RWPE2 (cell line): Measurements from ENCODE around the gene CAST.

Source experiments
- ATAC-seq: fragments of 200-7000 bp; cut with Tn5 transposase; 3 replicates; pipeline ENCODE4 v1.9.1; 2021; ENCODE audit warnings: low read depth
- DNase-seq: peaks from one replicate; pipeline ENCODE4 v3.0.0-alpha.2; 2020; ENCODE audit warnings: low spot score
- H3K27ac ChIP-seq: fragments of 450-650 bp; 2 replicates; pipeline ENCODE4 v1.5.1; 2017; ENCODE audit warnings: mild to moderate bottlenecking; ENCODE audit not compliant: poor library complexity, severe bottlenecking
- H3K27me3 ChIP-seq: fragments of 250-450 bp; sonication (Bioruptor Pico); 2 replicates; pipeline ENCODE4 v1.5.1; 2021; ENCODE audit warnings: mild to moderate bottlenecking, moderate library complexity; ENCODE audit not compliant: insufficient read depth, poor library complexity, severe bottlenecking
- H3K36me3 ChIP-seq: fragments of 250-450 bp; sonication (Bioruptor Pico); 2 replicates; pipeline ENCODE4 v1.5.1; 2020; ENCODE audit warnings: low read depth, mild to moderate bottlenecking, moderate library complexity
- H3K4me1 ChIP-seq: fragments of 250-450 bp; sonication (Bioruptor Pico); 2 replicates; pipeline ENCODE4 v1.5.1; 2021; ENCODE audit warnings: mild to moderate bottlenecking, moderate library complexity; ENCODE audit not compliant: insufficient read depth, poor library complexity, severe bottlenecking
- H3K4me3 ChIP-seq: fragments of 250-450 bp; sonication (Bioruptor Pico); 2 replicates; pipeline ENCODE4 v1.5.1; 2021; ENCODE audit warnings: mild to moderate bottlenecking, moderate library complexity; ENCODE audit not compliant: severe bottlenecking
- H3K9me3 ChIP-seq: fragments of 250-450 bp; sonication (Bioruptor Pico); 2 replicates; pipeline ENCODE4 v1.5.1; 2021; ENCODE audit warnings: mild to moderate bottlenecking, moderate library complexity; ENCODE audit not compliant: severe bottlenecking
- TF ChIP-seq, protein P1 (sequence below): fragments of 450-650 bp; IDR thresholded peaks from one replicate; pipeline ENCODE4 v1.5.1; 2017; ENCODE audit warnings: mild to moderate bottlenecking, moderate library complexity; ENCODE audit not compliant: poor library complexity, severe bottlenecking

Gene CAST

DNA sequence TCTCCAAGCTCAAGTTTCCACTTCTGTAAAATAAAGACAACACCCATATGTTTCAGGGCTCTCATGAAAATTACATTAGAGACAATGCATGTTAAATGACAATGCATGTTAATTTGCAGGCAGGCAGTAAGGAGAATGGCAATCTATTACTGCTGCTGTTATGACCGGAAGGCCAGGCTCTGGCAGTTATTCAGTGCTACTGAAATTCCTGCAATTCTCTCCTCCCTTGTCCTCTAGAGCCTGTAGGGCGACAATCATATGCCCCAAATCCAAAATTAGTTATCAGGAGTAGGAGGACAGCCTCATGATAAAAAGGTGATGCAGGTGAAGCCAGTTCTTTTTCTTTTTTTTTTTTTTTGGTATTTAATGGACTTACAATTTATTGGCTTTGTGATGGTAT, 42.2 kb upstream of the CAST start:
- ATAC-seq (no peak), DNase-seq (no peak)
- H3K36me3 ChIP-seq = no peaks in the 10 kb centered on the region
- H3K4me1 ChIP-seq = peaks cover 19% of the 10 kb centered on the region
- no peak overlapping the region for H3K4me3 ChIP-seq
- H3K27ac ChIP-seq = no peak overlapping the region
- no peaks in the 10 kb centered on the region for H3K27me3 ChIP-seq
- TF ChIP-seq, protein P1, sequence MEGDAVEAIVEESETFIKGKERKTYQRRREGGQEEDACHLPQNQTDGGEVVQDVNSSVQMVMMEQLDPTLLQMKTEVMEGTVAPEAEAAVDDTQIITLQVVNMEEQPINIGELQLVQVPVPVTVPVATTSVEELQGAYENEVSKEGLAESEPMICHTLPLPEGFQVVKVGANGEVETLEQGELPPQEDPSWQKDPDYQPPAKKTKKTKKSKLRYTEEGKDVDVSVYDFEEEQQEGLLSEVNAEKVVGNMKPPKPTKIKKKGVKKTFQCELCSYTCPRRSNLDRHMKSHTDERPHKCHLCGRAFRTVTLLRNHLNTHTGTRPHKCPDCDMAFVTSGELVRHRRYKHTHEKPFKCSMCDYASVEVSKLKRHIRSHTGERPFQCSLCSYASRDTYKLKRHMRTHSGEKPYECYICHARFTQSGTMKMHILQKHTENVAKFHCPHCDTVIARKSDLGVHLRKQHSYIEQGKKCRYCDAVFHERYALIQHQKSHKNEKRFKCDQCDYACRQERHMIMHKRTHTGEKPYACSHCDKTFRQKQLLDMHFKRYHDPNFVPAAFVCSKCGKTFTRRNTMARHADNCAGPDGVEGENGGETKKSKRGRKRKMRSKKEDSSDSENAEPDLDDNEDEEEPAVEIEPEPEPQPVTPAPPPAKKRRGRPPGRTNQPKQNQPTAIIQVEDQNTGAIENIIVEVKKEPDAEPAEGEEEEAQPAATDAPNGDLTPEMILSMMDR = no peak
- no peaks in the 10 kb centered on the region for H3K9me3 ChIP-seq

DNA sequence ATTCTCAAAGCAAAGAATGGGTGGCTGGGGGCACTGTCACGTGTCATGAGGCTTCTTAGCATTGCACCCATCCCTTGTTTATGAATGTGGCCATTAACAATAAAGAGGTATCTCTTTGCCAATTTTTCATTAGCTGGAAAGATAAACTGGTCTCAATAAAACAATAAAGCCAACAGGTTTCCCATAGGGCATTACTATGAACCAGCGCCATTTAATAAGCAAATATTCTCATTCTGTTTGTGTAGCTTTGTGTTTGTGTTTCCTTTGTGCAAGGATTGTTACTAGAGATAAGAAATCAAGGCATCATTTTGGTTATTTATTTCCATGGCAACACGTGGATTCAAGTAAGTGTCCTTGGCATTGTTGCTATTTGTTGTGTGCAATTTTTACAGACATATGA, 37.6 kb upstream of the CAST start:
- DNase-seq (no peak), ATAC-seq (no peak)
- H3K27ac ChIP-seq = no peak overlapping the region
- H3K9me3 ChIP-seq = no peaks in the 10 kb centered on the region
- H3K27me3 ChIP-seq = no peaks in the 10 kb centered on the region
- TF ChIP-seq, protein P1 = no peak
- H3K4me1 ChIP-seq = peaks cover 36% of the 10 kb centered on the region
- no peak overlapping the region for H3K4me3 ChIP-seq
- H3K36me3 ChIP-seq = no peaks in the 10 kb centered on the region

- no peak for ATAC-seq
- Histone ChIP-seq H3K4me3 (no peak overlapping the region), H3K27me3 (no peaks in the 10 kb centered on the region), H3K27ac (no peak overlapping the region), H3K4me1 (peaks cover 41% of the 10 kb centered on the region), H3K36me3 (no peaks in the 10 kb centered on the region), H3K9me3 (no peaks in the 10 kb centered on the region)
- no peak for DNase-seq
- TF ChIP-seq, protein P1 = no peak
Observed at GRCh38 chr5:96625365-96625764, 36.8 kb upstream of the CAST start.

DNA sequence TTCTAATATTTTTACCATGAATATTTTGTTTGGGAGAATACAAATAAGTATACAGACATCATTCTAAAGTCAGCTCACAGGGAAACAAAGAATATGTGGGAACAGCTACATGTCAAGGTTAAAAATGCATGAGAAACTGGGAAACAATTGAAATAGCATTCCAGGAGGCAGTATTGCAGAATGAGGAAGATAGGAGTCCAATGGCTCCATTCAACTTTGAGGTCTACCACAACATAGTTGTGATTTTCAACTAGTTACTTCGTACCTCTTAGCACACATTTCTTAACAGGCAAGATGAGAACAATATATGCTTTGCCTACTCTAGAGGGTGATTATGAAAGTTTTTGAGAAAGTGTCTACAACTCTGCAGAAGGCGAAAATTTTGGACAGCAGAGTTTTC, 35.2 kb upstream of the CAST start:
- Histone ChIP-seq H3K36me3 (no peaks in the 10 kb centered on the region), H3K27me3 (no peaks in the 10 kb centered on the region), H3K4me3 (no peak overlapping the region), H3K4me1 (peaks cover 44% of the 10 kb centered on the region), H3K27ac (peak overlapping the region; percentile 96), H3K9me3 (no peaks in the 10 kb centered on the region)
- DNase-seq (no peak), ATAC-seq (peak; percentile 5; the same call in 2 of the 3 replicates)
- TF ChIP-seq, protein P1 = no peak

DNA sequence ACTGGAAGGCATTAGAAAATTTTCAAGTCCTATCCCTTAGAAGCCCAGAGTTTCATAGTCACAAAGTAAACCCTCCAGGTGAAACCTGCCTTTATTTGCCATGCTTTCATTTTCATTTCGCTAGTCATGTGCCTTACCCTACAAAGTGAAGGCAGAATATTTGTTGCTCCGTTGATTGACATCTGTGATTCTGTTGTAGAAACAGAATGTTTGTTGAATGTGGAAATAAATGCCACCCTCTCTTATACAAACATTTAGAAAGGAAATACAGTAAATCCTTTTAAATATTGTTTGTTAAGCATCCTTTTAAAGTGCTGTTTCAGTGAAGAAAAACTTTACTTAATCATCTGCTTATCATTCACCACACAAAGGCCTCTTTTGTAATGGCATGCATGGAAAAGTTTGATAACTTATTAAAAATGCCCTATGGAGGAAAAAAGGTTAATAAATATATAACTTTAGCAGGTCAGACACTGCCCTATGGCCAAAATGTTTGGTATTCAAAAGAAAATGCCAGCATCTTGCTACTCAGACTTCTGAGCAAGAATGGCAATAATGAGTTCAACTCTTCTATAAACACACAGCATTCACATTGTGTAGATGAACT, 34.3 kb upstream of the CAST start:
- no peaks in the 10 kb centered on the region for H3K36me3 ChIP-seq
- H3K27ac ChIP-seq = peak overlapping the region; percentile 96
- peaks cover 38% of the 10 kb centered on the region for H3K4me1 ChIP-seq
- H3K4me3 ChIP-seq = peak overlapping the region; percentile 6
- DNase-seq (no peak), ATAC-seq (no peak)
- TF ChIP-seq, protein P1 = no peak
- no peaks in the 10 kb centered on the region for H3K27me3 ChIP-seq
- H3K9me3 ChIP-seq = no peaks in the 10 kb centered on the region
